Neural cell (in vitro differentiated cells): ENCODE measurements around the gene MAD2L1. TPM values are rescaled to one million over a fixed set of nuclear protein-coding genes. Genes with fewer than 3 reads are reported as not detected.
"Not testable (repeated sequence)": the region's sequence is repeated elsewhere in the genome, so short reads cannot be mapped to it uniquely, and the experiment has no call there.

ENCODE experiments used
- H2AFZ ChIP-seq: fragments of 200-600, 300-800 bp; sonication (generic), shearing (Covaris generic); 2 replicates; pipeline ENCODE4 v1.6.0; 2014; ENCODE audit warnings: low read depth, mild to moderate bottlenecking, antibody characterized with exemption, low read length, moderate library complexity
- H3F3A ChIP-seq: fragments of 200-600 bp; shearing (Covaris generic); 2 replicates; pipeline ENCODE4 v1.6.1; 2016; ENCODE audit warnings: mild to moderate bottlenecking, moderate library complexity, mixed read lengths, antibody characterized with exemption, low read length; ENCODE audit not compliant: insufficient read depth, poor library complexity, severe bottlenecking
- H3K27ac ChIP-seq: fragments of 200-600, 300-800 bp; sonication (generic), shearing (Covaris generic); 2 replicates; pipeline ENCODE4 v1.5.1; 2014; ENCODE audit warnings: mild to moderate bottlenecking, low read length, moderate library complexity
- H3K27me3 ChIP-seq: fragments of 300-800, 200-600 bp; sonication (generic), shearing (Covaris generic); 2 replicates; pipeline ENCODE4 v1.6.0; 2014; ENCODE audit warnings: mild to moderate bottlenecking, low read depth, low read length, moderate library complexity; ENCODE audit not compliant: insufficient read depth
- H3K36me3 ChIP-seq: fragments of 300-800, 200-600 bp; sonication (generic), shearing (Covaris generic); 2 replicates; pipeline ENCODE4 v1.5.1; 2014; ENCODE audit warnings: mild to moderate bottlenecking, antibody characterized with exemption, low read length, moderate library complexity; ENCODE audit not compliant: insufficient read depth
- H3K4me2 ChIP-seq: fragments of 300-800, 200-600 bp; sonication (generic), shearing (Covaris generic); 2 replicates; pipeline ENCODE4 v1.6.0; 2014; ENCODE audit warnings: mild to moderate bottlenecking, low read length
- H3K4me3 ChIP-seq: fragments of 300-800, 200-600 bp; sonication (generic), shearing (Covaris generic); 2 replicates; pipeline ENCODE4 v1.5.1; 2014; ENCODE audit warnings: mild to moderate bottlenecking, low read length, moderate library complexity
- H3K79me2 ChIP-seq: fragments of 200-600 bp; shearing (Covaris generic); replicated peaks from 2 replicates; pipeline ENCODE4 v1.6.0; 2014; ENCODE audit warnings: mild to moderate bottlenecking, low read length, moderate library complexity; ENCODE audit not compliant: insufficient read depth
- H3K9ac ChIP-seq: fragments of 300-800, 200-600 bp; sonication (generic), shearing (Covaris generic); 2 replicates; pipeline ENCODE4 v1.6.1; 2016; ENCODE audit warnings: mild to moderate bottlenecking, low read length, mixed read lengths
- H3K9me2 ChIP-seq: fragments of 200-600 bp; shearing (Covaris generic); 2 replicates; pipeline ENCODE4 v1.6.1; 2016; ENCODE audit warnings: mild to moderate bottlenecking, low read length, mixed read lengths; ENCODE audit not compliant: insufficient read depth
- H3K9me3 ChIP-seq: fragments of 200-600, 300-800 bp; sonication (generic), shearing (Covaris generic); 2 replicates; pipeline ENCODE4 v1.6.1; 2016; ENCODE audit warnings: mild to moderate bottlenecking, mixed run types, low read length, moderate library complexity, mixed read lengths
- H4K20me1 ChIP-seq: fragments of 200-600 bp; shearing (Covaris generic); 2 replicates; pipeline ENCODE4 v1.6.1; 2016; ENCODE audit warnings: mild to moderate bottlenecking, mixed run types; ENCODE audit not compliant: insufficient read depth
- CTCF ChIP-seq: fragments of 450-650 bp; IDR thresholded peaks from 2 replicates; pipeline ENCODE4 v1.5.1; 2014; ENCODE audit warnings: antibody characterized with exemption, mild to moderate bottlenecking, moderate library complexity; ENCODE audit not compliant: poor library complexity, severe bottlenecking
- EP300 ChIP-seq: fragments of 450-650 bp; conservative IDR thresholded peaks from 2 replicates; pipeline ENCODE4 v1.6.1; 2014; ENCODE audit warnings: antibody characterized with exemption, mild to moderate bottlenecking, moderate library complexity; ENCODE audit not compliant: poor library complexity, severe bottlenecking
- EZH2 ChIP-seq: fragments of 200-600, 300-800 bp; shearing (Covaris generic), sonication (generic); IDR thresholded peaks from 2 replicates; pipeline ENCODE4 v1.6.1; 2014; ENCODE audit warnings: antibody characterized with exemption, low read length, borderline replicate concordance, mild to moderate bottlenecking; ENCODE audit not compliant: insufficient read depth, poor library complexity, severe bottlenecking
- MXI1 ChIP-seq: fragments of 450-650 bp; conservative IDR thresholded peaks from 2 replicates; pipeline ENCODE4 v1.6.1; 2014; ENCODE audit warnings: antibody characterized with exemption, mild to moderate bottlenecking; ENCODE audit not compliant: poor library complexity, severe bottlenecking
- POLR2AphosphoS5 ChIP-seq: IDR thresholded peaks from 2 replicates; pipeline ENCODE4 v1.6.1; 2012
- RAD21 ChIP-seq: fragments of 450-650 bp; conservative IDR thresholded peaks from 2 replicates; pipeline ENCODE4 v1.6.1; 2014; ENCODE audit warnings: antibody characterized with exemption, mild to moderate bottlenecking, moderate library complexity
- REST ChIP-seq: IDR thresholded peaks from 2 replicates; pipeline ENCODE4 v1.6.1; 2012; ENCODE audit warnings: borderline replicate concordance
- SMC3 ChIP-seq: fragments of 450-650 bp; conservative IDR thresholded peaks from 2 replicates; pipeline ENCODE4 v1.6.1; 2014; ENCODE audit warnings: antibody characterized with exemption, mild to moderate bottlenecking, moderate library complexity; ENCODE audit not compliant: poor library complexity
- TAF1 ChIP-seq: IDR thresholded peaks from 2 replicates; pipeline ENCODE4 v1.6.1; 2012; ENCODE audit warnings: low read depth
- polyA plus RNA-seq: library from polyadenylated mRNA; depleted of rRNA; stranded (reverse); fragments of >200 nt; gene quantifications from 2 replicates; pipeline ENCODE4 v1.2.3, GENCODE V29; 2014

MAD2L1 gene
- polyA plus RNA-seq, 1 donor from 2014 or later: 7.3 TPM

- TF ChIP-seq SMC3: no peak
These were observed 21.9 kb upstream of the MAD2L1 start (continued) for GRCh38 chr4:120088507-120088906.

- not testable (repeated sequence) for H3K79me2 ChIP-seq, H3K4me3 ChIP-seq, H4K20me1 ChIP-seq, H2AFZ ChIP-seq, H3F3A ChIP-seq, H3K9me3 ChIP-seq, H3K9me2 ChIP-seq, H3K27me3 ChIP-seq, H3K9ac ChIP-seq, H3K36me3 ChIP-seq, H3K27ac ChIP-seq, H3K4me2 ChIP-seq
These were observed 21.4 kb upstream of the MAD2L1 start for GRCh38 chr4:120088066-120088465.

GRCh38 chr4:120085705-120086104 lies 19.1 kb upstream of the MAD2L1 start:
- H3K9me2 ChIP-seq: no peaks in the 10 kb centered on the region
- no peak overlapping the region for H3K4me2 ChIP-seq
- no peak overlapping the region for H3K4me3 ChIP-seq
- no peaks in the 10 kb centered on the region for H3F3A ChIP-seq
- H3K27me3 ChIP-seq: no peaks in the 10 kb centered on the region
- H2AFZ ChIP-seq: no peak overlapping the region
- TF ChIP-seq TAF1: no peak
- no peak for TF ChIP-seq SMC3
- TF ChIP-seq POLR2AphosphoS5: no peak
- no peak for TF ChIP-seq MXI1
- no peak for TF ChIP-seq EP300
- TF ChIP-seq RAD21: no peak
- TF ChIP-seq CTCF: no peak
- TF ChIP-seq REST: no peak
- no peak for TF ChIP-seq EZH2
- H3K9me3 ChIP-seq: no peaks in the 10 kb centered on the region
- no peak overlapping the region for H3K9ac ChIP-seq
- no peaks in the 10 kb centered on the region for H4K20me1 ChIP-seq
- no peak overlapping the region for H3K27ac ChIP-seq
- no peaks in the 10 kb centered on the region for H3K36me3 ChIP-seq
- no peaks in the 10 kb centered on the region for H3K79me2 ChIP-seq
